Spleen (tissue), 11 donors: Measurements from ENCODE around the gene EPB41L4A. TPM values are rescaled to one million over a fixed set of nuclear protein-coding genes. Genes with fewer than 3 reads are reported as not detected.

ENCODE experiments used
- DNase-seq: peaks from one replicate; pipeline ENCODE4 v3.0.0-alpha.2; 2020
- H3K27ac ChIP-seq, 8 donors: fragments of 200-600 bp; sonication (generic) in 7 of 8; 1 replicate in 4 of 8; 2 replicates in 4 of 8; pipeline versions ENCODE4 v1.5.0 to v1.8.0; 2016 to 2021; ENCODE audit warnings: inconsistent platforms in 4 of 8, mild to moderate bottlenecking in 4 of 8, moderate library complexity in 1 of 8
- H3K27me3 ChIP-seq, 7 donors: fragments of 200-600 bp; sonication (generic) in 6 of 7; replicated peaks in 1 of 7; 1 replicate in 4 of 7; 2 replicates in 3 of 7; pipeline versions ENCODE4 v1.5.0 to v1.8.0; 2016 to 2021; ENCODE audit warnings: inconsistent platforms in 3 of 7, mild to moderate bottlenecking in 1 of 7
- H3K36me3 ChIP-seq, 6 donors: fragments of 200-600 bp; sonication (generic) in 5 of 6; 1 replicate in 4 of 6; 2 replicates in 2 of 6; pipeline versions ENCODE4 v1.5.0 to v1.8.0; 2016 to 2021; ENCODE audit warnings: inconsistent platforms in 2 of 6
- H3K4me1 ChIP-seq, 6 donors: fragments of 200-600 bp; sonication (generic) in 5 of 6; 1 replicate in 3 of 6; 2 replicates in 3 of 6; pipeline versions ENCODE4 v1.5.0 to v1.8.0; 2016 to 2021; ENCODE audit warnings: inconsistent platforms in 3 of 6
- H3K4me3 ChIP-seq, 8 donors: fragments of 200-600 bp; sonication (generic) in 7 of 8; 1 replicate in 4 of 8; 2 replicates in 4 of 8; pipeline versions ENCODE4 v1.5.0 to v1.8.0; 2016 to 2021; ENCODE audit warnings: inconsistent platforms in 4 of 8, mild to moderate bottlenecking in 4 of 8, moderate library complexity in 2 of 8
- H3K9me3 ChIP-seq, 8 donors: fragments of 200-600 bp; sonication (generic) in 7 of 8; 1 replicate in 4 of 8; 2 replicates in 4 of 8; pipeline versions ENCODE4 v1.5.0 to v1.8.0; 2016 to 2021; ENCODE audit warnings: inconsistent platforms in 4 of 8
- POLR2A ChIP-seq, 3 donors: fragments of 450-650 bp; IDR thresholded peaks; one replicate each; pipeline ENCODE4 v1.5.1; 2017; ENCODE audit warnings: antibody characterized with exemption in 3 of 3, mild to moderate bottlenecking in 1 of 3
- POLR2AphosphoS5 ChIP-seq, 3 donors: sonication (generic); formaldehyde crosslinking; IDR thresholded peaks; one replicate each; pipeline ENCODE4 v1.5.1; 2017; ENCODE audit warnings: antibody characterized with exemption in 3 of 3
- WGBS, 5 donors: extraction: QIAGEN DNeasy Blood & Tissue Kit in 3 of 5; methylation state at CpG; one replicate each; pipeline versions ENCODE4 v1.1.5 to v1.1.7; 2013 to 2018; 5-methylcytosine and 5-hydroxymethylcytosine counted together
- intact Hi-C: fragments of 100-400 bp; cut with DNase I; formaldehyde crosslinking; loops from one replicate; pipeline ENCODE4 v1.15.0; 2023; ENCODE audit warnings: low total_unique reads
- polyA plus RNA-seq, 3 donors: library from polyadenylated mRNA; stranded (reverse); fragments of 200-250 nt; gene quantifications; one replicate each; pipeline ENCODE4 v1.2.1, GENCODE V29; 2013
- total RNA-seq, 7 donors: library from RNA; depleted of rRNA in 3 of 7; stranded (reverse); fragments of >200 nt in 3 of 7; fragmentation: NEBNext Ultra II Directional in 4 of 7; extraction: Animal tissue kit (Norgen Biotek cat#: 25700) in 4 of 7; gene quantifications; one replicate each; pipeline versions ENCODE4 v1.1.0 to v1.2.1, GENCODE V29; 2016 to 2021
- TF ChIP-seq, protein P1 (sequence below), 11 experiments: fragments of 200-600 bp in 7 of 11; fragments of 450-650 bp in 4 of 11; sonication (generic) in 4 of 11; IDR thresholded peaks in 8 of 11; conservative IDR thresholded peaks in 3 of 11; 1 replicate in 7 of 11; 2 replicates in 4 of 11; pipeline versions ENCODE4 v1.4.0 to v1.8.0; 2016 to 2021; ENCODE audit warnings: antibody characterized with exemption in 11 of 11, inconsistent platforms in 4 of 11, mild to moderate bottlenecking in 1 of 11
- donor health status: healthy with polysubstance abuse.
- donor health status: DM: no; HTN: no; CAD: no; lungs with moderate emphysema.
- donor health status: DM: no; HTN: no; CAD: no.
- donor health status: Bipolar disorder and iron deficiency.
- donor health status: healthy.
- donor health status: DM: no; HTN: no; CAD: no.
- donor health status: DM: yes; HTN: yes; CAD: no.

Gene EPB41L4A
- total and polyA plus RNA-seq, 10 donors, result 1.4 to 28.1 (median 12.2) TPM

DNA sequence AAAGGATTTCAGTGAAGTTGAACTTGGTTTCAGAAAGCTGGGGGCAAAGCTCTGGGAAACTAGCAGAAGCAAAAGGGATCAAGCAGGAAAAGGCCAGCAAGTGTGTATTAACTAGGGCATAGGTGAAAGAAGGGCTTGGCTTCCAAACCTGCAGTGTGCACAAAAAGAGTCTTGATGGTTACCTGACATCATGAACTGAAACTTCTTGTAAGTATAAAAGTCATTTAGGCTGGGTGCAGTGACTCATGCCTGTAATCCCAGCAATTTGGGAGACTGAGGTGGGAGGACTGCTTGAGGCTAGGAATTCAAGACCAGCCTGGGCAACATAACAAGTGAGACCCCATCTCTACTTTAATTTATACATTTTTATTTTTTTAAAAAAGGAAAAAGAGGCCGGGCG is 216.4 kb downstream of the EPB41L4A start:
- Histone ChIP-seq H3K27ac (no peak overlapping the region), H3K4me3 (no peak overlapping the region), H3K9me3 (no peaks in the 10 kb centered on the region), H3K4me1 (no peaks in the 10 kb centered on the region), H3K27me3 (no peaks in the 10 kb centered on the region), H3K36me3 (peaks cover 0 to 30% (median 3%) of the 10 kb centered on the region in 6 donors)
- TF ChIP-seq POLR2AphosphoS5 (IDR thresholded peaks at IDR 0.05), result no peak
- TF ChIP-seq, protein P1, sequence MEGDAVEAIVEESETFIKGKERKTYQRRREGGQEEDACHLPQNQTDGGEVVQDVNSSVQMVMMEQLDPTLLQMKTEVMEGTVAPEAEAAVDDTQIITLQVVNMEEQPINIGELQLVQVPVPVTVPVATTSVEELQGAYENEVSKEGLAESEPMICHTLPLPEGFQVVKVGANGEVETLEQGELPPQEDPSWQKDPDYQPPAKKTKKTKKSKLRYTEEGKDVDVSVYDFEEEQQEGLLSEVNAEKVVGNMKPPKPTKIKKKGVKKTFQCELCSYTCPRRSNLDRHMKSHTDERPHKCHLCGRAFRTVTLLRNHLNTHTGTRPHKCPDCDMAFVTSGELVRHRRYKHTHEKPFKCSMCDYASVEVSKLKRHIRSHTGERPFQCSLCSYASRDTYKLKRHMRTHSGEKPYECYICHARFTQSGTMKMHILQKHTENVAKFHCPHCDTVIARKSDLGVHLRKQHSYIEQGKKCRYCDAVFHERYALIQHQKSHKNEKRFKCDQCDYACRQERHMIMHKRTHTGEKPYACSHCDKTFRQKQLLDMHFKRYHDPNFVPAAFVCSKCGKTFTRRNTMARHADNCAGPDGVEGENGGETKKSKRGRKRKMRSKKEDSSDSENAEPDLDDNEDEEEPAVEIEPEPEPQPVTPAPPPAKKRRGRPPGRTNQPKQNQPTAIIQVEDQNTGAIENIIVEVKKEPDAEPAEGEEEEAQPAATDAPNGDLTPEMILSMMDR (IDR thresholded peaks at IDR 0.05 in 8 of 11, conservative IDR thresholded peaks at IDR 0.05 in 3 of 11), result no peak
- no peak for TF ChIP-seq POLR2A (IDR thresholded peaks at IDR 0.05)
- DNase-seq, result no peak
- 92 to 99% (median 96%) methylated on average over 2 of the region's 2 CpGs for WGBS, 5 donors
- intact Hi-C loops, result no loop called here

DNA sequence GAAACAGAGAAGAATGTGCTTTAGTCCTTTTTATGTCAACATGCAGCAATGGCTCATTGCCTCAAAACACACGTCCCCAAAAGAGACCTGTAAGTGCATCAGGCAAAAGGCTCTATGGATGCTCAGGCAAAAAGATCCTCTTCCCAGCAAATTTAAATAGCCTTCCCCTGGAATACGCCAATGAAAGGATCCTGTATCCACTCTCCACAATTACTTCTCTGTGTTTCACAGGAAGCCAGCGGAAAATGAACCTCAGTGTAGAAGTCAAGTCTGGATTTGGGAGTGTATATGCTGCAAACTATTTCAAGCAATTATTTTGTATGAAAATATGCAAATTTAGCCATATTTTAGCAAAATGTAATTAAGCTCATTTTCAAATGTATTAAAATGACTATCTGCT is 217.9 kb downstream of the EPB41L4A start:
- Histone ChIP-seq H3K36me3 (peaks cover 0 to 30% (median 3%) of the 10 kb centered on the region in 6 donors), H3K4me3 (no peak overlapping the region), H3K9me3 (no peaks in the 10 kb centered on the region), H3K4me1 (no peaks in the 10 kb centered on the region), H3K27me3 (no peaks in the 10 kb centered on the region), H3K27ac (no peak overlapping the region)
- 82 to 97% (median 91%) methylated on average over 3 of the region's 3 CpGs for WGBS, 5 donors
- TF ChIP-seq POLR2AphosphoS5 (IDR thresholded peaks at IDR 0.05) (no peak), POLR2A (IDR thresholded peaks at IDR 0.05) (no peak)
- TF ChIP-seq, protein P1 (IDR thresholded peaks at IDR 0.05 in 8 of 11, conservative IDR thresholded peaks at IDR 0.05 in 3 of 11), result no peak
- DNase-seq, result no peak
- intact Hi-C loops, result no loop called here

DNA sequence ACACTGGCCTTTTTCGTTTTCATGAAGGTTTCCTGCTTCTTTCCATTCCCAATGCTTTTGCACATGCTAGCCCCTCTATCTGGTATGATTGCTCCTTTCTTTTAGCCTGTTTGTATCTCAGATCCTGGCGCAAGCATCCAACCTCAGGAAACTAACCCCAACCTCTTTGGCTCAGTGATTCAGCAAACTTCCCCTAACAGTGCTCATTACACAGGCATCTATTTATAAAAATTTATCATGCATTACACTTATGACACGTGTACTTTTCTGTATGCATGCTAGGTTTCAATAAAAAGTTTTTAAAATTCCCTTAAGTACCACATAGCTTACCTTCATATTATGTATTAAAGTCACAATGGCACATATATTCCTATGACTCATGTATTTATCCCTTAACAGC is 218.9 kb downstream of the EPB41L4A start:
- no peaks in the 10 kb centered on the region for H3K9me3 ChIP-seq
- no peak for DNase-seq
- peaks cover 0 to 34% (median 3%) of the 10 kb centered on the region in 6 donors for H3K36me3 ChIP-seq
- TF ChIP-seq, protein P1 (IDR thresholded peaks at IDR 0.05 in 8 of 11, conservative IDR thresholded peaks at IDR 0.05 in 3 of 11), result no peak
- TF ChIP-seq POLR2AphosphoS5 (IDR thresholded peaks at IDR 0.05), result no peak
- no peak for TF ChIP-seq POLR2A (IDR thresholded peaks at IDR 0.05)
- intact Hi-C loops, result no loop called here
- no peak overlapping the region for H3K4me3 ChIP-seq
- H3K27me3 ChIP-seq, result no peaks in the 10 kb centered on the region
- H3K4me1 ChIP-seq, result no peaks in the 10 kb centered on the region
- WGBS, 5 donors, result 51 to 64% (median 62%) methylated on average over 3 of the region's 3 CpGs
- no peak overlapping the region for H3K27ac ChIP-seq

DNA sequence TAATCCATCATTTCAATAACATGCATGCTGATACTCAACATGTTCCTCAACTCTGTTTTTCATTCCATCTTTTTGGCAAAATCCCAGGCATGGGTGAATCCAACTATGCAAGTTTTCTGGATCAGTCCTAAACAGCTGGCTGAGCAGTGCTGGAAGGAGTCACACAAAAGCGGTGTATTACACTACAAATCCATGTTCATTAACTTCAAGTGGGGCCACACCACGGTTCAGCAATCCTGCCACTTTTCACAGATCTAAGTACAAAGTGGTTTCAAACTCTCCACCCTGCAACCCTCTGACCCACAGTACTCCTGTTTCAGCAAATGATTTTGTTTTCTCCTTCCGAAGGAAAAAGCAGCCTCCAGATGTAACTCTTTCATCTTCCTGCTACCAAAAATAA is 222.5 kb downstream of the EPB41L4A start:
- Histone ChIP-seq H3K27me3 (no peaks in the 10 kb centered on the region), H3K9me3 (no peaks in the 10 kb centered on the region), H3K4me3 (no peak overlapping the region), H3K4me1 (no peaks in the 10 kb centered on the region), H3K36me3 (peaks cover 0 to 10% (median under 1%) of the 10 kb centered on the region in 6 donors), H3K27ac (no peak overlapping the region)
- DNase-seq, result no peak
- intact Hi-C loops, result no loop called here
- TF ChIP-seq POLR2AphosphoS5 (IDR thresholded peaks at IDR 0.05) (no peak), POLR2A (IDR thresholded peaks at IDR 0.05) (no peak)
- TF ChIP-seq, protein P1 (IDR thresholded peaks at IDR 0.05 in 8 of 11, conservative IDR thresholded peaks at IDR 0.05 in 3 of 11), result no peak
- 73 to 81% (median 76%) methylated on average over 3 of the region's 3 CpGs for WGBS, 5 donors
